GM12878 (cell line): ENCODE measurements around the gene CEP83. TPM values are rescaled to one million over a fixed set of nuclear protein-coding genes. Genes with fewer than 3 reads are reported as not detected.

Experiments
- ATF7 ChIP-seq: fragments of 450-650 bp; IDR thresholded peaks from 2 replicates; pipeline ENCODE4 v1.6.1; 2016; ENCODE audit warnings: low read depth, mild to moderate bottlenecking
- BHLHE40 ChIP-seq, 2 experiments: fragments of 450-650 bp in 1 of 2; IDR thresholded peaks; 2 replicates each; pipeline ENCODE4 v1.6.1; 2011 to 2017; ENCODE audit warnings: low read depth in 2 of 2, borderline replicate concordance in 1 of 2, improper control_type of control experiment in 1 of 2, low read length in 1 of 2, mild to moderate bottlenecking in 1 of 2
- BMI1 ChIP-seq: fragments of 450-650 bp; IDR thresholded peaks from 2 replicates; pipeline ENCODE4 v1.6.1; 2016; ENCODE audit warnings: mild to moderate bottlenecking, moderate library complexity, borderline replicate concordance
- CBX5 ChIP-seq: sonication (generic); IDR thresholded peaks from 2 replicates; pipeline ENCODE4 v1.6.1; 2016; ENCODE audit warnings: low read depth, moderate library complexity, mild to moderate bottlenecking, inconsistent platforms
- DPF2 ChIP-seq: fragments of 450-650 bp; IDR thresholded peaks from 2 replicates; pipeline ENCODE4 v1.6.1; 2017; ENCODE audit warnings: mild to moderate bottlenecking
- IKZF2 ChIP-seq, 2 experiments: fragments of 450-650 bp; IDR thresholded peaks; 2 replicates each; pipeline ENCODE4 v1.6.1; 2017; ENCODE audit warnings: mild to moderate bottlenecking in 2 of 2, moderate library complexity in 2 of 2
- IRF4 ChIP-seq: IDR thresholded peaks from 2 replicates; pipeline ENCODE4 v1.6.1; 2011; ENCODE audit warnings: low read depth, low read length
- JUND ChIP-seq: IDR thresholded peaks from 2 replicates; pipeline ENCODE4 v1.6.1; 2012; ENCODE audit warnings: low read depth, mild to moderate bottlenecking, low read length, improper control_type of control experiment, moderate library complexity
- MTA2 ChIP-seq: fragments of 450-650 bp; IDR thresholded peaks from 2 replicates; pipeline ENCODE4 v1.6.1; 2016; ENCODE audit warnings: low read depth, mild to moderate bottlenecking, moderate library complexity
- MYC ChIP-seq: IDR thresholded peaks from 2 replicates; pipeline ENCODE4 v1.6.1; 2011; ENCODE audit warnings: mild to moderate bottlenecking, low read length, moderate library complexity, inconsistent platforms; ENCODE audit not compliant: insufficient read depth, insufficient replicate concordance, insufficient read length, severe bottlenecking
- NBN ChIP-seq: fragments of 450-650 bp; IDR thresholded peaks from 2 replicates; pipeline ENCODE4 v1.6.1; 2016
- NR2C2 ChIP-seq: IDR thresholded peaks from 2 replicates; pipeline ENCODE4 v1.6.1; 2011; ENCODE audit warnings: borderline replicate concordance, low read depth; ENCODE audit not compliant: control insufficient read depth, insufficient read length
- NRF1 ChIP-seq: conservative IDR thresholded peaks from 2 replicates; pipeline ENCODE4 v1.6.1; 2011; ENCODE audit warnings: mild to moderate bottlenecking, low read depth, low read length, improper control_type of control experiment
- PAX5 ChIP-seq: IDR thresholded peaks from 2 replicates; pipeline ENCODE4 v1.6.1; 2011; ENCODE audit warnings: low read depth, low read length, borderline replicate concordance
- POLR2A ChIP-seq: IDR thresholded peaks from 2 replicates; pipeline ENCODE4 v1.6.1; 2011; ENCODE audit warnings: low read depth, mild to moderate bottlenecking, low read length
- POLR2AphosphoS5 ChIP-seq: IDR thresholded peaks from 2 replicates; pipeline ENCODE4 v1.6.1; 2011; ENCODE audit warnings: mild to moderate bottlenecking, low read length, inconsistent platforms
- RUNX3 ChIP-seq: IDR thresholded peaks from 2 replicates; pipeline ENCODE4 v1.6.1; 2012; ENCODE audit warnings: low read length, inconsistent platforms
- SIN3A ChIP-seq: IDR thresholded peaks from 2 replicates; pipeline ENCODE4 v1.6.1; 2012; ENCODE audit warnings: low read depth, low read length, improper control_type of control experiment
- SP1 ChIP-seq: IDR thresholded peaks from one replicate; pipeline ENCODE4 v1.6.1; 2011; ENCODE audit warnings: low read depth, low read length
- SREBF1 ChIP-seq: IDR thresholded peaks from 2 replicates; pipeline ENCODE4 v1.6.1; 2012; ENCODE audit warnings: mild to moderate bottlenecking, low read length
- STAT3 ChIP-seq: IDR thresholded peaks from 2 replicates; pipeline ENCODE4 v1.6.1; 2011; ENCODE audit warnings: low read depth, low read length, improper control_type of control experiment
- SUPT20H ChIP-seq: IDR thresholded peaks from 2 replicates; pipeline ENCODE4 v1.6.1; 2011; ENCODE audit warnings: low read depth, mild to moderate bottlenecking, low read length, moderate library complexity, borderline replicate concordance; ENCODE audit not compliant: control insufficient read depth
- SUZ12 ChIP-seq: fragments of 200-600 bp; sonication (generic); IDR thresholded peaks from one replicate; pipeline ENCODE4 v1.6.1; 2018; ENCODE audit warnings: antibody characterized with exemption, mild to moderate bottlenecking; ENCODE audit not compliant: unreplicated experiment
- TARDBP ChIP-seq: IDR thresholded peaks from 2 replicates; pipeline ENCODE4 v1.6.1; 2016; ENCODE audit warnings: borderline replicate concordance
- polyA plus RNA-seq, 11 experiments: library from polyadenylated mRNA; depleted of rRNA in 4 of 11; unstranded in 6 of 11; stranded (reverse) in 5 of 11; fragments of >200 nt; fragmentation: Nextera tagmentation in 4 of 11; fragmentation: Illumina TruSeq in 1 of 11; extraction: Ambion mirVana in 4 of 11; extraction: Trizol in 1 of 11; gene quantifications; 1 replicate in 1 of 11; 2 replicates in 10 of 11; pipeline versions ENCODE4 v1.2.1 to v1.2.3, GENCODE V29; 2011 to 2016; ENCODE audit warnings: inconsistent platforms in 2 of 11, missing spikeins in 2 of 11, low read depth in 1 of 11
- total RNA-seq, 4 experiments: library from RNA; depleted of rRNA in 3 of 4; stranded (reverse); fragments of >200 nt in 3 of 4; fragmentation: Illumina TruSeq in 1 of 4; extraction: Trizol in 1 of 4; gene quantifications; 2 replicates each; pipeline versions ENCODE4 v1.2.1 to v1.2.3, GENCODE V29; 2013 to 2021
- TF ChIP-seq, protein P1 (sequence below): IDR thresholded peaks from 2 replicates; pipeline ENCODE4 v1.6.1; 2012; ENCODE audit warnings: low read length, inconsistent platforms
- TF ChIP-seq, protein P2 (sequence below): fragments of 450-650 bp; IDR thresholded peaks from 2 replicates; pipeline ENCODE4 v1.6.1; 2016; ENCODE audit warnings: mild to moderate bottlenecking
- TF ChIP-seq, protein P3 (sequence below): IDR thresholded peaks from 2 replicates; pipeline ENCODE4 v1.6.1; 2011; ENCODE audit warnings: borderline replicate concordance, low read depth, mild to moderate bottlenecking, moderate library complexity, mixed read lengths, low read length; ENCODE audit not compliant: insufficient read depth; ENCODE audit errors: extremely low read length
- TF ChIP-seq, protein P4 (sequence below): fragments of 450-650 bp; IDR thresholded peaks from 2 replicates; pipeline ENCODE4 v1.6.1; 2017; ENCODE audit warnings: borderline replicate concordance

CEP83 gene
- total and polyA plus RNA-seq, 10 of the 15 experiments (the other 5 are each of a cell fraction or from before 2014, with no cell fraction given), result 4.3 to 39.0 (median 22.5) TPM

DNA sequence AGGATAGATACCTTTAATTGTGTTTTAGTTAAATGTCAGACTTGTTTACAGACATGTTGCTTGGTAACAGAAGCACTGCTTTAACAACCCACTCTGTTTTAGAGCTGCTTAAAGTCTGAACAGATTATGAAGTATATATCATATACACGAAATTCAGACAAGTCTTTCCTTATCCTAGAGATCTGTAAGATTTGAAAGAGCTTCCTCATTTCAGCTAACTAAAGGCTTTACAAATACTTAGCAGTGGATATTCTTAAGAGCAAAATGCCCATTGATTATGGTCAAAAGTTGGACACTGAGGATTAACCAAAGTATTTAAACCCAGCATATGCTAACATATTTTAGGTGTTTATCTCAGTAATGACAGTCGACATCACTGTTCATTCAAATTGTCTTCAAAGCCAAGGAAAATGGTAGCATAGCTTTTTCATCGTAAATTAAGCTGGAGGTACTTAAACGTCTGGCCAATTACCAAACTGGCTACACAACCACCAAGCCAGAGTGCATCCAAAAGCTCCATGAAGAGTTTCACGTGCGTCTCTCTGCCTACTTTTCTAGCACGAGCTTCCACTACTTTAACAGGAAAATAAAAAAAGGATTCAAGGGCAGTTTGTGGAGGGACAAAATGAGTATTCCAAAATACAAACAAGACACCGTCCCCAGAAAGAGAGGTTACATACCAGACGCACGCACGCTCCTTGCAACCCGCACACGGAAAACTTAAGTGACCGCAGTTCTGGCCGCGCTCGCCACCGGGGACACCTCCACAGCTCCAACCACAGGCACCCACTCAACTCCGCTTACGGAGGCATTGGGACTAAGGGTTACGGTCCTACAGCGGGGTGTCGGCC, 565 bp downstream of the CEP83 start (continued):
- TF ChIP-seq, protein P1, sequence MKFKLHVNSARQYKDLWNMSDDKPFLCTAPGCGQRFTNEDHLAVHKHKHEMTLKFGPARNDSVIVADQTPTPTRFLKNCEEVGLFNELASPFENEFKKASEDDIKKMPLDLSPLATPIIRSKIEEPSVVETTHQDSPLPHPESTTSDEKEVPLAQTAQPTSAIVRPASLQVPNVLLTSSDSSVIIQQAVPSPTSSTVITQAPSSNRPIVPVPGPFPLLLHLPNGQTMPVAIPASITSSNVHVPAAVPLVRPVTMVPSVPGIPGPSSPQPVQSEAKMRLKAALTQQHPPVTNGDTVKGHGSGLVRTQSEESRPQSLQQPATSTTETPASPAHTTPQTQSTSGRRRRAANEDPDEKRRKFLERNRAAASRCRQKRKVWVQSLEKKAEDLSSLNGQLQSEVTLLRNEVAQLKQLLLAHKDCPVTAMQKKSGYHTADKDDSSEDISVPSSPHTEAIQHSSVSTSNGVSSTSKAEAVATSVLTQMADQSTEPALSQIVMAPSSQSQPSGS, result no peak
- TF ChIP-seq ATF7, result no peak
- TF ChIP-seq RUNX3, result peak; percentile 91
- TF ChIP-seq SUPT20H, result no peak
- no peak for TF ChIP-seq IRF4
- no peak for TF ChIP-seq NRF1
- TF ChIP-seq SREBF1, result no peak
- TF ChIP-seq BHLHE40 (IDR thresholded peaks at IDR 0.05; ENCODE audit: borderline replicate concordance in 1 of 2, low read depth in 2 of 2, low read length in 1 of 2), result no peak
- TF ChIP-seq, protein P2, sequence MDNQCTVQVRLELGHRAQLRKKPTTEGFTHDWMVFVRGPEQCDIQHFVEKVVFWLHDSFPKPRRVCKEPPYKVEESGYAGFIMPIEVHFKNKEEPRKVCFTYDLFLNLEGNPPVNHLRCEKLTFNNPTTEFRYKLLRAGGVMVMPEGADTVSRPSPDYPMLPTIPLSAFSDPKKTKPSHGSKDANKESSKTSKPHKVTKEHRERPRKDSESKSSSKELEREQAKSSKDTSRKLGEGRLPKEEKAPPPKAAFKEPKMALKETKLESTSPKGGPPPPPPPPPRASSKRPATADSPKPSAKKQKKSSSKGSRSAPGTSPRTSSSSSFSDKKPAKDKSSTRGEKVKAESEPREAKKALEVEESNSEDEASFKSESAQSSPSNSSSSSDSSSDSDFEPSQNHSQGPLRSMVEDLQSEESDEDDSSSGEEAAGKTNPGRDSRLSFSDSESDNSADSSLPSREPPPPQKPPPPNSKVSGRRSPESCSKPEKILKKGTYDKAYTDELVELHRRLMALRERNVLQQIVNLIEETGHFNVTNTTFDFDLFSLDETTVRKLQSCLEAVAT, result peak; percentile 80
- no peak for TF ChIP-seq POLR2AphosphoS5
- TF ChIP-seq MYC, result no peak
- TF ChIP-seq IKZF2 (IDR thresholded peaks at IDR 0.05), result peak in 1 of 2 experiments; percentile 76; a peak in 2 of 4 replicates
- TF ChIP-seq MTA2, result no peak
- peak; percentile 23; the same call in 1 of the 2 replicates for TF ChIP-seq BMI1
- TF ChIP-seq NBN, result no peak
- no peak for TF ChIP-seq JUND
- TF ChIP-seq CBX5, result no peak
- TF ChIP-seq, protein P3, sequence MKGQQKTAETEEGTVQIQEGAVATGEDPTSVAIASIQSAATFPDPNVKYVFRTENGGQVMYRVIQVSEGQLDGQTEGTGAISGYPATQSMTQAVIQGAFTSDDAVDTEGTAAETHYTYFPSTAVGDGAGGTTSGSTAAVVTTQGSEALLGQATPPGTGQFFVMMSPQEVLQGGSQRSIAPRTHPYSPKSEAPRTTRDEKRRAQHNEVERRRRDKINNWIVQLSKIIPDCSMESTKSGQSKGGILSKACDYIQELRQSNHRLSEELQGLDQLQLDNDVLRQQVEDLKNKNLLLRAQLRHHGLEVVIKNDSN, result no peak
- TF ChIP-seq STAT3, result no peak
- TF ChIP-seq DPF2, result no peak
- TF ChIP-seq SP1, result no peak
- TF ChIP-seq NR2C2, result no peak
- TF ChIP-seq PAX5, result no peak
- no peak for TF ChIP-seq TARDBP
- peak; percentile 39; the same call in 1 of the 2 replicates for TF ChIP-seq SIN3A
- TF ChIP-seq, protein P4, sequence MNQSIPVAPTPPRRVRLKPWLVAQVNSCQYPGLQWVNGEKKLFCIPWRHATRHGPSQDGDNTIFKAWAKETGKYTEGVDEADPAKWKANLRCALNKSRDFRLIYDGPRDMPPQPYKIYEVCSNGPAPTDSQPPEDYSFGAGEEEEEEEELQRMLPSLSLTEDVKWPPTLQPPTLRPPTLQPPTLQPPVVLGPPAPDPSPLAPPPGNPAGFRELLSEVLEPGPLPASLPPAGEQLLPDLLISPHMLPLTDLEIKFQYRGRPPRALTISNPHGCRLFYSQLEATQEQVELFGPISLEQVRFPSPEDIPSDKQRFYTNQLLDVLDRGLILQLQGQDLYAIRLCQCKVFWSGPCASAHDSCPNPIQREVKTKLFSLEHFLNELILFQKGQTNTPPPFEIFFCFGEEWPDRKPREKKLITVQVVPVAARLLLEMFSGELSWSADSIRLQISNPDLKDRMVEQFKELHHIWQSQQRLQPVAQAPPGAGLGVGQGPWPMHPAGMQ, result peak; percentile 84
- TF ChIP-seq SUZ12, result no peak
- TF ChIP-seq POLR2A, result no peak
